ENCODE results near the gene MET. TPM values are rescaled to one million over a fixed set of nuclear protein-coding genes. Genes with fewer than 3 reads are reported as not detected.

MET gene
- polyA plus RNA-seq, 2 of the 4 experiments (the other 2 are of a cell fraction) = 72.3 to 165 TPM

- ChIA-PET POLR2A (interaction anchor here (0.5 to 4.5 kb wide), 11 partner anchors 10 to 411 kb away, joined by 3 to 24 read pairs (median 5); no protein-coding TSS in a partner anchor), CTCF (interaction anchor here (0.6 to 5.0 kb wide), 56 partner anchors 9 to 537 kb away, joined by 3 to 52 read pairs (median 4); no protein-coding TSS in a partner anchor)
- Histone ChIP-seq H3K27ac (peak overlapping the region; percentile 95 to 98), H3K4me3 (peak overlapping the region; percentile 94), H3K4me2 (peak overlapping the region; percentile 90), H3K4me1 (peaks cover 26% of the 10 kb centered on the region), H3K9me3 (peaks cover 7% of the 10 kb centered on the region)
- WGBS (ENCODE audit: missing lambda C conversion rate) = 65% methylated on average over 7 of the region's 7 CpGs
- TF ChIP-seq FOSB (CRISPR knock-in tag; IDR thresholded peaks at IDR 0.05) = no peak
- TF ChIP-seq NR3C1 (IDR thresholded peaks at IDR 0.05) = no peak
- 0 out of 2 replicates have a peak, but pooled peaks have one; percentile 34 for TF ChIP-seq HOXA7 (CRISPR knock-in tag; IDR thresholded peaks at IDR 0.05)
- no peak for TF ChIP-seq EHMT2 (IDR thresholded peaks at IDR 0.05; ENCODE audit: low read depth)
- FAIRE-seq (no peak), ATAC-seq (no peak), DNase-seq (ENCODE audit: low read depth in 1 of 2, low spot score in 1 of 2) (no peak)
These were observed 885 bp upstream of the MET start for GRCh38 chr7:116671111-116671510.

DNA sequence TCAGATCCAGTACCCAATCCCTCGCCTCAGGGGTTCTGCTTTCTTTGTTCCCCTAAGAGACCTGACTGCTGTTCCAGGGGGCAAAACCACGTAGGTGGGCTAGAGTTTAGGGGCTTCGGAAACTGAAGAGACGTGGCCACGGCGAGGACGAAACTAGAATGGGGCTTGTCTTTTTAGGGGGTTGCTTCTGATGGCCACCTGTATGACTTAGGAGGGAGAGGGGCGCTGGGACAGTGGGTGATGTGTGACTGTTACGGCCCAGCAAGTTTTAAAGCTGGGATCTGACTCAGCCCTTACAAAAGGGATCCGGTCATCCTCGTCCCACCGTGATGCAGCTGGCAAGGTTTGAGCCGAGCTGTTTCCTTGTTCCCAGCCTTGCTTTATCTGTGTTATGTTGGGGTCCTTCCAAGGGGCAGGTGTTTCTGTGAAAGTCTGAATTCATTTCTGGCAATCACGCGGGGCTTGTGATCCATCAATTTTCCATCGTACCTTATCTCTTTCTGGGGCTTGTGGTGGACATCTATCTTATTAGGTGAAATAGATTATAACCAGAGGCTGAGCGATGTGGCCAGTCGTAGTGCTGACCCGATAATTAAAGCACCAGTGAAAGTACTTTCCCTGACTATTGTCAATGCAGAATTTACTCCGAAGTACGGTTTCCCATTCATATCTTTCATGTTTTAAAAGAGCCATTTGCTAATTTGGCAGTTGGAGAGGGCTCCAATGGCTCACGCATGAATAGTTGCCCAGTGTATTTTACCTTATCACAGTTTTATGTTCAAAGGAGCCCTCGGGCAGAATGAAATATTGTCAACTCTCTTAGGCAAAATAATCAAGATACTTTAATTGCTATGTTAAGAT, 830 bp downstream of the MET start:
- Histone ChIP-seq H3K4me1 (peaks cover 43% of the 10 kb centered on the region), H3K27ac (peak overlapping the region; percentile 95 to 98), H3K4me3 (peak overlapping the region; percentile 94), H3K9me3 (peaks cover 7% of the 10 kb centered on the region), H3K4me2 (peak overlapping the region; percentile 93)
- TF ChIP-seq RCOR1 (IDR thresholded peaks at IDR 0.05; ENCODE audit: low read depth, low read length) = no peak
- no peak for TF ChIP-seq CTCF (IDR thresholded peaks at IDR 0.05)
- TF ChIP-seq FOXS1 (CRISPR knock-in tag; IDR thresholded peaks at IDR 0.05) = no peak
- TF ChIP-seq NR3C1 (IDR thresholded peaks at IDR 0.05) = no peak
- TF ChIP-seq ELK1 (IDR thresholded peaks at IDR 0.05; ENCODE audit: low read depth, low read length) = no peak
- TF ChIP-seq POLR2AphosphoS2 (conservative IDR thresholded peaks at IDR 0.05; ENCODE audit: low read length) = no peak
- TF ChIP-seq JUN (IDR thresholded peaks at IDR 0.05) = no peak
- TF ChIP-seq RAD21 (conservative IDR thresholded peaks at IDR 0.05 in 1 of 2, IDR thresholded peaks at IDR 0.05 in 1 of 2) = no peak
- TF ChIP-seq POLR2A (IDR thresholded peaks at IDR 0.05; ENCODE audit: low read length) = no peak
- TF ChIP-seq SREBF2 (IDR thresholded peaks at IDR 0.05) = no peak
- TF ChIP-seq MYC (IDR thresholded peaks at IDR 0.05; ENCODE audit: borderline replicate concordance, low read length) = no peak
- TF ChIP-seq MAFK (IDR thresholded peaks at IDR 0.05; ENCODE audit: partially characterized antibody) = no peak
- TF ChIP-seq FOSB (CRISPR knock-in tag; IDR thresholded peaks at IDR 0.05) = 0 out of 2 replicates have a peak, but pooled peaks have one; percentile 61
- TF ChIP-seq EHMT2 (IDR thresholded peaks at IDR 0.05; ENCODE audit: low read depth) = no peak
- TF ChIP-seq CBX8 (IDR thresholded peaks at IDR 0.05) = no peak
- 0 out of 2 replicates have a peak, but pooled peaks have one; percentile 13 for TF ChIP-seq GATA3 (IDR thresholded peaks at IDR 0.05; ENCODE audit: borderline replicate concordance)
- WGBS (ENCODE audit: missing lambda C conversion rate) = under 1% methylated on average over 22 of the region's 23 CpGs
- CTCF ChIA-PET = interaction anchor here (0.8 to 5.0 kb wide), 25 partner anchors 11 to 213 kb away, joined by 3 to 52 read pairs (median 6); no protein-coding TSS in a partner anchor
- POLR2A ChIA-PET = interaction anchor here (0.8 to 4.5 kb wide), 6 partner anchors 16 to 282 kb away, joined by 3 to 24 read pairs (median 8); no protein-coding TSS in a partner anchor
- peak; percentile 42 for ATAC-seq
- DNase-seq (ENCODE audit: low read depth in 1 of 2, low spot score in 1 of 2) = peak in 1 of 2 experiments; percentile 48
- no peak for FAIRE-seq

- WGBS (ENCODE audit: missing lambda C conversion rate) = 2% methylated on average over 3 of the region's 3 CpGs
- peaks cover 7% of the 10 kb centered on the region for H3K9me3 ChIP-seq
- no peak for DNase-seq (ENCODE audit: low read depth in 1 of 2, low spot score in 1 of 2)
- peak overlapping the region; percentile 95 to 98 for H3K27ac ChIP-seq
- no peak for FAIRE-seq
- ChIA-PET POLR2A (interaction anchor here (1.1 to 4.5 kb wide), 3 partner anchors 18 to 54 kb away, joined by 3 to 24 read pairs (median 4); no protein-coding TSS in a partner anchor), CTCF (interaction anchor here (0.8 to 5.0 kb wide), 13 partner anchors 11 to 137 kb away, joined by 3 to 52 read pairs (median 4); no protein-coding TSS in a partner anchor)
- TF ChIP-seq MYC (IDR thresholded peaks at IDR 0.05; ENCODE audit: borderline replicate concordance, low read length) (no peak), MAFK (IDR thresholded peaks at IDR 0.05; ENCODE audit: partially characterized antibody) (peak; percentile 96)
- H3K4me3 ChIP-seq = peak overlapping the region; percentile 94
- peak overlapping the region; percentile 93 for H3K4me2 ChIP-seq
- ATAC-seq = no peak
- peaks cover 50% of the 10 kb centered on the region for H3K4me1 ChIP-seq
These were observed 1.5 kb downstream of the MET start for GRCh38 chr7:116673457-116673865.

All from A549 (cell line).